ENCODE results near the gene ZDHHC16. TPM values are rescaled to one million over a fixed set of nuclear protein-coding genes. Genes with fewer than 3 reads are reported as not detected.
A peak's percentile ranks its signal among the peaks of the same experiment; 100 is the strongest.

The ZDHHC16 gene
- total and polyA plus RNA-seq, 9 donors = 17.8 to 34.7 (median 26.2) TPM

GRCh38 chr10:97425964-97426775 is 19.8 kb upstream of the ZDHHC16 start, which contains the start of gene PGAM1:
TSS of gene PGAM1 (plus strand) at chr10:97426191. CDS start at chr10:97426308, 117 bp downstream.
- Histone ChIP-seq H3K27me3 (no peaks in the 10 kb centered on the region), H3K27ac (peak within 1 kb of the TSS; percentile 71 to 85), H3K9me3 (no peaks in the 10 kb centered on the region), H3K4me3 (peak within 1 kb of the TSS; percentile 88), H3K36me3 (no peaks in the 10 kb centered on the region), H3K4me1 (ENCODE audit: insufficient read depth) (peaks cover 10% of the 10 kb centered on the region)
- peak; percentile 94 to 97 (median 95) for DNase-seq
- intact Hi-C loops (cut with DNase I) = no loop called here
- TF ChIP-seq EP300 (IDR thresholded peaks at IDR 0.05) = peak; percentile 42
- peak in 2 of 3 donors; percentile 47 to 88 for TF ChIP-seq CTCF (IDR thresholded peaks at IDR 0.05)
- TF ChIP-seq POLR2A (IDR thresholded peaks at IDR 0.05) = peak; percentile 35
- WGBS, 3 donors = 0 to 1% (median 0%) methylated on average over 67 to 80 of the region's 90 CpGs

GRCh38 chr10:97426776-97427570 is 19.0 kb upstream of the ZDHHC16 start:
- DNase-seq = no peak
- TF ChIP-seq POLR2A (IDR thresholded peaks at IDR 0.05) = no peak
- TF ChIP-seq EP300 (IDR thresholded peaks at IDR 0.05) = no peak
- no peak for TF ChIP-seq CTCF (IDR thresholded peaks at IDR 0.05)
- H3K36me3 ChIP-seq = no peaks in the 10 kb centered on the region
- peak overlapping the region; percentile 71 to 85 for H3K27ac ChIP-seq
- peak overlapping the region; percentile 88 for H3K4me3 ChIP-seq
- peaks cover 10% of the 10 kb centered on the region for H3K4me1 ChIP-seq (ENCODE audit: insufficient read depth)
- no peaks in the 10 kb centered on the region for H3K9me3 ChIP-seq
- intact Hi-C loops (cut with DNase I) = no loop called here
- no peaks in the 10 kb centered on the region for H3K27me3 ChIP-seq
- WGBS, 3 donors = 5 to 7% (median 6%) methylated on average over 31 to 34 of the region's 34 CpGs

- H3K4me3 ChIP-seq = peak overlapping the region; percentile 88
- intact Hi-C loops (cut with DNase I) = no loop called here
- no peak for DNase-seq
- H3K27ac ChIP-seq = no peak overlapping the region
- TF ChIP-seq CTCF (IDR thresholded peaks at IDR 0.05) (no peak), POLR2A (IDR thresholded peaks at IDR 0.05) (no peak), EP300 (IDR thresholded peaks at IDR 0.05) (no peak)
- H3K36me3 ChIP-seq = no peaks in the 10 kb centered on the region
- H3K4me1 ChIP-seq (ENCODE audit: insufficient read depth) = peaks cover 10% of the 10 kb centered on the region
- WGBS, 3 donors = 7 to 12% (median 9%) methylated on average over 9 of the region's 9 CpGs
- no peaks in the 10 kb centered on the region for H3K27me3 ChIP-seq
- H3K9me3 ChIP-seq = no peaks in the 10 kb centered on the region
Measured at GRCh38 chr10:97427571-97428179, 18.3 kb upstream of the ZDHHC16 start.

GRCh38 chr10:97428572-97428981 is 17.4 kb upstream of the ZDHHC16 start:
- H3K27ac ChIP-seq = no peak overlapping the region
- peaks cover 10% of the 10 kb centered on the region for H3K4me1 ChIP-seq (ENCODE audit: insufficient read depth)
- no peaks in the 10 kb centered on the region for H3K36me3 ChIP-seq
- H3K9me3 ChIP-seq = no peaks in the 10 kb centered on the region
- intact Hi-C loops (cut with DNase I) = no loop called here
- no peak for TF ChIP-seq EP300 (IDR thresholded peaks at IDR 0.05)
- no peak for TF ChIP-seq CTCF (IDR thresholded peaks at IDR 0.05)
- no peak for TF ChIP-seq POLR2A (IDR thresholded peaks at IDR 0.05)
- 70 to 73% (median 71%) methylated on average over 4 of the region's 4 CpGs for WGBS, 3 donors
- no peaks in the 10 kb centered on the region for H3K27me3 ChIP-seq
- no peak overlapping the region for H3K4me3 ChIP-seq
- no peak for DNase-seq

Data from ovary (tissue), 9 donors.